Stomach (tissue), 9 donors: Measurements from ENCODE around the gene TBC1D1. TPM values are rescaled to one million over a fixed set of nuclear protein-coding genes. Genes with fewer than 3 reads are reported as not detected.
A peak's percentile ranks its signal among the peaks of the same experiment; 100 is the strongest.

Experiments
- DNase-seq, 2 donors: peaks; one replicate each; pipeline versions ENCODE4 v3.0.0 to v3.0.0-alpha.2; 2013 to 2019
- H3K27ac ChIP-seq, 5 donors: fragments of 200-600 bp in 4 of 5; sonication (generic) in 4 of 5; one replicate each; pipeline ENCODE4 v1.5.1; 2013 to 2019; ENCODE audit warnings: mild to moderate bottlenecking in 1 of 5, moderate library complexity in 1 of 5
- H3K27me3 ChIP-seq, 3 donors: fragments of 200-600 bp; sonication (generic); one replicate each; pipeline ENCODE4 v1.5.1; 2017 to 2019; ENCODE audit warnings: mixed run types in 1 of 3
- H3K36me3 ChIP-seq, 4 donors: fragments of 200-600 bp; sonication (generic); 1 replicate in 3 of 4; 2 replicates in 1 of 4; pipeline ENCODE4 v1.5.1; 2016 to 2019
- H3K4me1 ChIP-seq, 4 donors: fragments of 200-600 bp; sonication (generic); one replicate each; pipeline ENCODE4 v1.5.1; 2016 to 2019
- H3K4me3 ChIP-seq, 4 donors: fragments of 200-600 bp; sonication (generic) in 3 of 4; one replicate each; pipeline ENCODE4 v1.5.1; 2016 to 2019; ENCODE audit warnings: mild to moderate bottlenecking in 1 of 4
- H3K9me3 ChIP-seq, 4 donors: fragments of 200-600 bp; sonication (generic); one replicate each; pipeline ENCODE4 v1.5.1; 2016 to 2019
- CTCF ChIP-seq, 7 experiments: fragments of 450-650 bp in 4 of 7; fragments of 200-600 bp in 3 of 7; sonication (generic) in 3 of 7; IDR thresholded peaks; one replicate each; pipeline ENCODE4 v1.5.1; 2016 to 2019; ENCODE audit warnings: antibody characterized with exemption in 7 of 7, control low read depth in 2 of 7, mild to moderate bottlenecking in 1 of 7
- EP300 ChIP-seq: sonication (generic); formaldehyde crosslinking; IDR thresholded peaks from one replicate; pipeline ENCODE4 v1.6.1; 2017; ENCODE audit warnings: antibody characterized with exemption
- POLR2A ChIP-seq, 4 donors: fragments of 450-650 bp; IDR thresholded peaks; one replicate each; pipeline ENCODE4 v1.6.1; 2016; ENCODE audit warnings: antibody characterized with exemption in 4 of 4, control low read depth in 2 of 4, mild to moderate bottlenecking in 1 of 4, moderate library complexity in 1 of 4
- POLR2AphosphoS5 ChIP-seq, 3 donors: sonication (generic); formaldehyde crosslinking; IDR thresholded peaks; one replicate each; pipeline ENCODE4 v1.6.1; 2016; ENCODE audit warnings: antibody characterized with exemption in 3 of 3
- WGBS, 5 donors: extraction: QIAGEN DNeasy Blood & Tissue Kit in 3 of 5; methylation state at CpG; one replicate each; pipeline versions ENCODE4 v1.1.5 to v1.1.7; 2013 to 2018; 5-methylcytosine and 5-hydroxymethylcytosine counted together
- intact Hi-C: fragments of 100-400 bp; cut with DNase I; formaldehyde crosslinking; loops from one replicate; pipeline ENCODE4 v1.15.1; 2023; ENCODE audit warnings: low total_unique reads
- polyA plus RNA-seq, 3 donors: library from polyadenylated mRNA; stranded (reverse); fragments of 200-250 nt; gene quantifications; one replicate each; pipeline ENCODE4 v1.2.3, GENCODE V29; 2013
- total RNA-seq, 5 donors: library from RNA; depleted of rRNA; stranded (reverse); fragments of >200 nt; gene quantifications; one replicate each; pipeline versions ENCODE4 v1.1.0 to v1.2.3, GENCODE V29; 2014 to 2016
- donor health status: healthy with polysubstance abuse.
- donor health status: Bipolar disorder and iron deficiency.
- donor health status: healthy.

TBC1D1 gene
- total and polyA plus RNA-seq, 8 donors = 18.8 to 165 (median 49.5) TPM

DNA sequence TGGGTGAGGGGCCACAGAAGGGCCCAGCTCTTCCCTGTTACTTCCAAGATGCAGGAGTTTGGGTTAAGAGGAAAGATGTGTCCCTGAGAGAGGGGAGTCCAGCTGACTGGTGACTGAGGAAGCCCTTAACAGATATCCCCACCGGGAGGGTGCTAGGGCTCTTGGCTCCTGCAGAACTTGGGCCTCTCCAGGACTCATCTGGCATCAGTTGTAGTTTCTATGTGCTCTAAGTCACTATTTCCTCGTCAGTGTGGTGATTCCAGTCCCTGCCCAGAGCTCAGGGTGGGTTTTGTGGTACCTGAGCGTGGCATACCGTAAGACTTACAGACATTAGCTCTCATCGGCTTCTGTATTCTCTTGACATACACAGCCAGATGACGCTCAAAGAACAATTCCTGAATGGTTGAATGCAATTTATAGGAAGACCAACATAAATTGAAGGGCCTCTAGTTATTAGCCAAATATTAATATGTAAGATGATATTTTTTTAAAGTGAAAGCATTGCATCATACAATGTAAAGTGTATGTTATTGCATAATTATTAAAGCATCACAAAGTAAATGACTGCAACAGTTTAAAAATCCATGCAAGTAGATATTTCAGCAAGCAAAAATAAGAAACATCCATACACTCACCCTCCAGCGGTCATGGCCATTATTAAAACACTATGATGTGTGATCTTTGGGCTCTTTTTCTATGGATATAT is 264.9 kb downstream of the TBC1D1 start:
- H3K27ac ChIP-seq = peak overlapping the region; percentile 78 to 92 (median 83)
- DNase-seq = no peak
- intact Hi-C loops = no loop called here

GRCh38 chr4:38157592-38157991 is 266.7 kb downstream of the TBC1D1 start:
- Histone ChIP-seq H3K36me3 (no peaks in the 10 kb centered on the region), H3K27ac (peak overlapping the region in 3 of 5 donors; percentile 57 to 92 (median 58)), H3K9me3 (no peaks in the 10 kb centered on the region), H3K4me1 (peaks cover 34 to 70% (median 38%) of the 10 kb centered on the region in 4 donors), H3K27me3 (no peaks in the 10 kb centered on the region), H3K4me3 (no peak overlapping the region)
- peak; percentile 40 to 83 for DNase-seq
- intact Hi-C loops = no loop called here
- 17 to 50% (median 26%) methylated on average over 1 of the region's 1 CpG for WGBS, 5 donors
- TF ChIP-seq EP300 (no peak), POLR2A (IDR thresholded peaks at IDR 0.05) (no peak), POLR2AphosphoS5 (IDR thresholded peaks at IDR 0.05) (peak in 2 of 3 donors; percentile 14 to 39), CTCF (IDR thresholded peaks at IDR 0.05) (no peak)

More for the DNA sequence above, 264.9 kb downstream of the TBC1D1 start:
- Histone ChIP-seq H3K4me3 (no peak overlapping the region), H3K27me3 (no peaks in the 10 kb centered on the region), H3K4me1 (peaks cover 26 to 57% (median 29%) of the 10 kb centered on the region in 4 donors), H3K9me3 (no peaks in the 10 kb centered on the region), H3K36me3 (no peaks in the 10 kb centered on the region)
- TF ChIP-seq POLR2AphosphoS5 (IDR thresholded peaks at IDR 0.05) = no peak
- no peak for TF ChIP-seq CTCF (IDR thresholded peaks at IDR 0.05)
- no peak for TF ChIP-seq EP300
- no peak for TF ChIP-seq POLR2A (IDR thresholded peaks at IDR 0.05)
- 64 to 78% (median 68%) methylated on average over 7 of the region's 7 CpGs for WGBS, 5 donors

- DNase-seq = peak in 1 of 2 donors; percentile 91
- H3K27me3 ChIP-seq = no peaks in the 10 kb centered on the region
- TF ChIP-seq POLR2AphosphoS5 (IDR thresholded peaks at IDR 0.05) = peak in 2 of 3 donors; percentile 22 to 82
- no peak for TF ChIP-seq EP300
- 30 to 51% (median 36%) methylated on average over 3 of the region's 3 CpGs for WGBS, 5 donors
- no peaks in the 10 kb centered on the region for H3K9me3 ChIP-seq
- intact Hi-C loops = no loop called here
- peaks cover 20 to 66% (median 26%) of the 10 kb centered on the region in 4 donors for H3K4me1 ChIP-seq
- peak overlapping the region; percentile 20 to 87 (median 70) for H3K27ac ChIP-seq
- no peaks in the 10 kb centered on the region for H3K36me3 ChIP-seq
- H3K4me3 ChIP-seq = no peak overlapping the region
Observed at GRCh38 chr4:38160487-38161207, 269.8 kb downstream of the TBC1D1 start.

DNA sequence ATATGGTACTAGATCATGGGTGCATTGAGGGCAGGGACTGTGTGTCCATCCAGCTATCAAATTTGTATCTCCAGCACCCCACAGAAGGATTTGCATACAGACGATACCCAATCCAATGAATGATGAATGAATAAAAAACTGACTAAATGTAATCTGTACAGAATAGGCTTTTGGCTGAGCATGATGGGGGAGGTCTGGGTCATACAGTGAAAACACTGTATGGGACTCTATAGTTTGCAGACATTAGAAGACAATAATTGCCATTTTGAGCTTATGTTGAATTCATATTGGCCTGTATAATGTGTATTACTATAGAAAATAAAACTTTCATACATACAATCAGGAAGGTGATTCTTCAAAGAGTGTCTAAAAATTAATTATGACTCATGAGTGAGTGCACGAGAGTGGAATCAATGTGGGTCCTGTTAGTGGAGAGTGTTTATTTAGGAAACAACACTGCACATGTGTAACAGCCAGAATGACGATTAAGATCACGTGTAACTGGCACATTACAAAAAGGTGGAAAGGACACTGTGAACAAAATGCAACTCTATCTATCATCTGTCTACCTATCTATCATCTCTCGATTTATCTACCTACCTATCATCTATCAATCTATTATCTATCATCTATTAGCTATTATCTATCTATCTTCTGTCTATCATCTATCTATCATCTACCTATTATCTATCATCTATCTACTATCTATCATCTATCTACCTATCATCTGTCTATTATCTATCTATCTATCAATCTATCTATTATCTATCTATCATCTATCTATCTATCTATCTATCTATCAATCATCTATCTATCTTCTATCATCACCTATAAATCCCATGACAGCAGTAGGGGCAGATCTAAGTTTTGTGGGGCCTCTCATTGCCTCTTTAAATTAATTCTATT is 270.6 kb downstream of the TBC1D1 start:
- Histone ChIP-seq H3K4me1 (peaks cover 18 to 59% (median 21%) of the 10 kb centered on the region in 4 donors), H3K4me3 (no peak overlapping the region), H3K9me3 (no peaks in the 10 kb centered on the region), H3K27ac (peak overlapping the region in 4 of 5 donors; percentile 60 to 87 (median 76)), H3K27me3 (no peaks in the 10 kb centered on the region), H3K36me3 (no peaks in the 10 kb centered on the region)
- no peak for TF ChIP-seq CTCF (IDR thresholded peaks at IDR 0.05)
- DNase-seq = no peak
- WGBS, 5 donors = 63 to 75% (median 68%) methylated on average over 5 of the region's 5 CpGs
- intact Hi-C loops = no loop called here
